Daoy (cell line): ENCODE data around the gene ABTB2. TPM values are rescaled to one million over a fixed set of nuclear protein-coding genes. Genes with fewer than 3 reads are reported as not detected.

ENCODE experiments used
- DNase-seq: peaks from one replicate; pipeline ENCODE4 v3.0.0-alpha.2; 2015; ENCODE audit warnings: low read depth
- total RNA-seq: library from RNA; depleted of rRNA; stranded (reverse); fragments of >200 nt; shearing (Covaris generic); gene quantifications from 2 replicates; pipeline ENCODE4 v1.2.3, GENCODE V29; 2014; rRNA removed

The ABTB2 gene
- total RNA-seq, 1 experiment from 2014 or later, result 9.3 TPM

DNA sequence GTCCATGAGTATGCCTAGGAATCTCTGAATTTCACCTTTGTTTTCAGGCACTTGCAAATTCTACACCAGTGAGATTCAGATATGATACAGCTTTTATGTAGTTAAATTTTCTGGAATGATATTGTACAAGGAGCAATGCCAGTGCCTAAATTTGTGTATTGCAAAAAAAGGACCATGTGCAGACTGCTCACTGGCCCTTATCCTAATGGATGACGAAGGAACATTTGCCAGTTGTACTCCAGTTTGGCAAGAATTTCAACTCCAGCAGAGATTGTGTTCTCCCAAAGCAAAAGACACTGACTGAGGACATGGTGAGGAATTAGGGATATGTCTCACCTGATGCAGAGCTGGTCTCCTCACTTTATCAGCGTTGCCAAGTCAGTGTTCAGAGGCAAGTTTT is 243.8 kb downstream of the ABTB2 start:
- DNase-seq, result no peak

DNA sequence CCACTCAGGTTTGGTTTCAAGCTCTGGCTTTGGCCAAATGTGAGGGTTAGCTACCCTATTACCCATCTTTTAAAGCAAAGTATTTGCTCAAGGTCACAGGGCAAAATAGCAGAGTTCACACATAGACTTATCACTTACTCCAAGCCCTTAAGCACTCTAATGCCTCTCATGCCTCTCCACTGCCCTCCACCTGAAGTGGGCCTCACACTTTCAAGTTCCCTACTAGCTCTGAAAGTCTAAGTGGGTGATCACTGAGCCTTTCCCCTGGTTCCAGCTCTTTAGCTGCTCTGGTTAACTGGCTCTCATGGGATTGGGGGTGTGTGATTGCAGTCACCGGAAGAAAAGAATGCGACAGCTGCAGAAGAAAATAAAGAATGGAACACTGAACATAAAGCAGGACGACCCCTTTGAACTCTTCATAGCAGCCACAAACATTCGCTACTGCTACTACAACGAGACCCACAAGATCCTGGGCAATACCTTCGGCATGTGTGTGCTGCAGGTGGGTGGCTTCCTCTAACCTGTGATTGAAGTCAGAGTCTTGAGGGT is 246.0 kb downstream of the ABTB2 start:
- no peak for DNase-seq

DNA sequence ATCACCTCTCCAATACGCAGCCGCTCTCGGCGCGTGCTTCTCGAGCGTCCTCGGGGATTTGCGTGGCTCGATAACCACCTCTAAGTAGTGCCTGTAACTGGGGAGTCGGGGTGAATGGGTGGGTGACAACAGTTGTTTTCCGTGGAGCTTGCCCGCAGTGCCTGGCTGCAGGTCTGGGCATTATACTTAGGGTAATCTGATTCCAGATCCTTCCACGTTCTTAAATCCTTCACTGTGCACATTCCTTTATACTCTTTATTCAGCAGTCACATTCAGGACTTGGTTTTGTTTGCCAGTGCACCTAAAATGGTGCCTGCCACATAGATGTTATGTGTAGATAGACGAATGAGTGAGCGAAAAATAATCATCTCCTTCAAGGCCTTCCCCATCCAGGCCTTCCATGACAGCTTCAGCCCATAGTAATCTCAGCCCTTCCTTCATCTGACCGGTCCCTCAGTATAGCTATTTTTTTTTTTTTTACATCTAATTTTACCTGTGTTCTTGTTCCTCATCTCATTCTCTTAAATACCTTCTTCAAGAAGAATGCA is 251.8 kb downstream of the ABTB2 start:
- no peak for DNase-seq

DNA sequence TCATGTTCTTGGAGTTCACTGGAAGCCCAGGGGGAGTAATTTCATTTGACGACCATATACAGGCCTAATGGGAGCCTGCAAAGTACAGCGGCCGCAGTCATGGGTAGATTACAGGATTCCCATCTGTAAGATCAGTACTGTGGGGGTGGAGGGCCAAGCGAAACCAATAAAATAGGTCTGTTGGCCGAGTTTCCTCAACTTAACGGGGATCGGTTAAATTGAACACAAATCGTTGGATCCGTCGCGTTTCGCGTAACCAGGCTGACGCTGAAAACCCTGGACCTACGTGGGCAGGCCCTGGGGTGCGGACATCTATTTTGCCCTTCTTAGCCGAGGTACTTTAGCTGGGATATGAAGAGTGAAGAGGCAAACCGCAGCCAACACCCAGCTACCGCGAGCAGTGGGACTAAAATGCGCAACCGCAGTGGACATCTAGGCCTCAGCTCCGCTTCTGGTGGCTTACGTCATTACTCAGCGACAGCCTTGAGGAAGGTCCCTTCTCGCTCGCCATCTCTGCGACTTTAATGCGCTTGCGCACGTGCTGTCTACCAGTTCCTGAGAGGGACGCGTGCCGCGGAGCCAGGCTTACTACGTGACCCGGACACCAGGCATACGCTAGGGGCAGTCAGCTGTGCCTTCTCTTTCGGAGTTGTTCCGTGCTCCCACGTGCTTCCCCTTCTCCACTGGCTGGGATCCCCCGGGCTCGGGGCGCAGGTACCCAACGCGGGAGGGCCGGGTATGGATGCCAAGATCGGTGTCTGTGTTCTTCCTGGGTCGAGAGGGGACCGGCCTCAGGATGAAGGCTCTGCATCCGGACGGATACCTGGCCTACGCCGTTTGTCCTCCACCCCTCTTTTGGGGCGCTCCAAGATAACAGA is 252.5 kb downstream of the ABTB2 start, which contains the start of gene NAT10:
Gene NAT10 (plus strand): TSS at position 551 of the 878 bp plus-strand sequence. CDS start 2,597 bp downstream, outside the sequence.
- peak; percentile 99 for DNase-seq

DNA sequence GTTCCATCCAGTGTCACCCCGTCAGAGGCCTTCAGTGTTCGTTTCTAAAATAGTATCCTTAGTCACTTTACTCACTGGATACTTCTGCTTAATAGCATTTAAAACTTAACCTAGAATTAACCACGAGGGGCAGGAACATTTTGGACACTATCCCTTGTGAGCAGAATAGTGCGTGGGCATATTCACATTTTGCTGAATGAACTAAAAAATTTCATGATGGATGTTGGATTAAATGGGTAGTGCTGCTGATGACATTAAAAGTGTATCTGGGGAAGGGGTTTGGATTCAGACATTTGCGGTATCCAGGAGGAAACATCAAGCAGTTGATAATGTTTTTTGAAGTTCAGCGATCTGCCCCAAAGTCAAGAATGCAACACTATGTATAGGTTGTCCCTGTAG is 253.1 kb downstream of the ABTB2 start:
- DNase-seq, result no peak

Other genes starting within 250 kb of the ABTB2 start
- 32.3 and 38.6 TPM in 2 replicates for gene CAT, start 80.9 kb upstream of the ABTB2 start, total RNA-seq
- gene ELF5, start 155.8 kb upstream of the ABTB2 start, total RNA-seq, result not detected in 2 replicates